Measurements from ENCODE around the gene PRKCA. TPM values are rescaled to one million over a fixed set of nuclear protein-coding genes. Genes with fewer than 3 reads are reported as not detected.

Gene PRKCA
- total RNA-seq, 1 experiment from 2014 or later: 29.5 TPM

- H3K27ac Mint-ChIP-seq: no peak overlapping the region
- no peaks in the 10 kb centered on the region for H3K4me1 Mint-ChIP-seq
- TF ChIP-seq ETV6 (CRISPR knock-in tag; IDR thresholded peaks at IDR 0.05): no peak
- peaks cover 19% of the 10 kb centered on the region for H3K36me3 Mint-ChIP-seq
- peaks cover 43% of the 10 kb centered on the region for H3K9me3 Mint-ChIP-seq
- ChIA-PET POLR2A (no interaction called here), CTCF (interaction anchor here (0.6 kb wide), 1 partner anchor 44 kb away, joined by 3 read pairs; no protein-coding TSS in a partner anchor)
- ATAC-seq (no peak), DNase-seq (ENCODE audit: low spot score) (no peak)
- no peak overlapping the region for H3K4me3 Mint-ChIP-seq
- peaks cover 2% of the 10 kb centered on the region; the same call in 1 of the 2 replicates for H3K27me3 Mint-ChIP-seq (ENCODE audit: low read depth)
Observed at GRCh38 chr17:66268247-66268927, 34.0 kb upstream of the PRKCA start.

GRCh38 chr17:66270106-66270505, 32.3 kb upstream of the PRKCA start:
- no peak for TF ChIP-seq HMGA2 (CRISPR knock-in tag; IDR thresholded peaks at IDR 0.05)
- no peak overlapping the region for H3K4me3 Mint-ChIP-seq
- DNase-seq (ENCODE audit: low spot score): no peak
- no peaks in the 10 kb centered on the region for H3K27me3 Mint-ChIP-seq (ENCODE audit: low read depth)
- POLR2A ChIA-PET: no interaction called here
- H3K36me3 Mint-ChIP-seq: peaks cover 13% of the 10 kb centered on the region
- H3K4me1 Mint-ChIP-seq: no peaks in the 10 kb centered on the region
- no peak overlapping the region for H3K27ac Mint-ChIP-seq
- CTCF ChIA-PET: no interaction called here
- no peak for ATAC-seq
- H3K9me3 Mint-ChIP-seq: peaks cover 28% of the 10 kb centered on the region

GRCh38 chr17:66271512-66271911, 30.9 kb upstream of the PRKCA start:
- H3K36me3 Mint-ChIP-seq: peaks cover 13% of the 10 kb centered on the region
- TF ChIP-seq MAX (CRISPR knock-in tag; IDR thresholded peaks at IDR 0.05): no peak
- no peak for TF ChIP-seq ZNF425 (CRISPR knock-in tag; conservative IDR thresholded peaks at IDR 0.05)
- no peak for TF ChIP-seq ZNF416 (CRISPR knock-in tag; IDR thresholded peaks at IDR 0.05)
- TF ChIP-seq NFE2L1 (CRISPR knock-in tag; IDR thresholded peaks at IDR 0.05): no peak
- no peak for TF ChIP-seq ZNF317 (CRISPR knock-in tag; IDR thresholded peaks at IDR 0.05; ENCODE audit: borderline replicate concordance, low read depth)
- no peak for TF ChIP-seq NFATC4 (CRISPR knock-in tag; IDR thresholded peaks at IDR 0.05)
- H3K9me3 Mint-ChIP-seq: peaks cover 27% of the 10 kb centered on the region
- no peak overlapping the region for H3K27ac Mint-ChIP-seq
- H3K27me3 Mint-ChIP-seq (ENCODE audit: low read depth): no peaks in the 10 kb centered on the region
- CTCF ChIA-PET: no interaction called here
- DNase-seq (ENCODE audit: low spot score) (no peak), ATAC-seq (no peak)
- H3K4me1 Mint-ChIP-seq: no peaks in the 10 kb centered on the region
- H3K4me3 Mint-ChIP-seq: no peak overlapping the region
- POLR2A ChIA-PET: no interaction called here

- DNase-seq (ENCODE audit: low spot score): no peak
- H3K4me1 Mint-ChIP-seq: no peaks in the 10 kb centered on the region; the same call in 1 of the 2 replicates
- H3K27me3 Mint-ChIP-seq (ENCODE audit: low read depth): no peaks in the 10 kb centered on the region
- POLR2A ChIA-PET: no interaction called here
- no peak overlapping the region for H3K4me3 Mint-ChIP-seq
- CTCF ChIA-PET: interaction anchor here (0.6 to 1.0 kb wide), 2 partner anchors 11 to 15 kb away, joined by 3 to 5 read pairs; no protein-coding TSS in a partner anchor
- H3K9me3 Mint-ChIP-seq: peaks cover 27% of the 10 kb centered on the region
- ATAC-seq: no peak
- no peak overlapping the region for H3K27ac Mint-ChIP-seq
- H3K36me3 Mint-ChIP-seq: peaks cover 13% of the 10 kb centered on the region
- no peak for TF ChIP-seq AFF4 (CRISPR knock-in tag; IDR thresholded peaks at IDR 0.05; ENCODE audit: borderline replicate concordance)
- TF ChIP-seq ZNF512 (CRISPR knock-in tag; IDR thresholded peaks at IDR 0.05; ENCODE audit: borderline replicate concordance): no peak
- TF ChIP-seq CTCF (IDR thresholded peaks at IDR 0.05): no peak
- TF ChIP-seq ZSCAN18 (CRISPR knock-in tag; IDR thresholded peaks at IDR 0.05): no peak
- no peak for TF ChIP-seq ZNF425 (CRISPR knock-in tag; conservative IDR thresholded peaks at IDR 0.05)
Observed at GRCh38 chr17:66272811-66273585, 29.4 kb upstream of the PRKCA start.

All from WTC11 (cell line).